ENCODE data around the gene SLC25A47.
A peak's percentile ranks its signal among the peaks of the same experiment; 100 is the strongest.

The SLC25A47 gene

GRCh38 chr14:100350276-100350926 lies 27.3 kb downstream of the SLC25A47 start:
- DNase-seq = no peak

DNA sequence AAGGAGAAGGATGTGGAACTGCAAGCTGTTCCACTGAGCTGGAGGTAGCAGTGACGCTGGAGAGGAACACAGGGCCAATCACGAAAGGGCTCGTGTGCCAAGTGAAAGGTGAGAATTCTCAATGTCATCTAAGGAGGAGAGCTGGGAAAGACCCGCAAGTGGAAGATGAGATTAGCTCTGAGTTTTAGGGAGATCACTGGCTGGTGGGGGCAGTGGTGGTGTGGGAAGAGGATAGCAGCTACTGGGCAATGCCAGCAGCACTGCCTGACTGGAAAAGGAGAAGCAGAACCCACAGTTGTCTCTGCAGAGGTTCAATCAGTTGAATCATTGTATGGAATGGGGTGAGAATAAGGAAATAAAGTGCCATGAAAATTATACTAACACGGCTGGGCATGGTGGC lies 27.8 kb downstream of the SLC25A47 start:
- no peak for DNase-seq

- DNase-seq = no peak
Observed at GRCh38 chr14:100358396-100358795, 35.3 kb downstream of the SLC25A47 start.

DNA sequence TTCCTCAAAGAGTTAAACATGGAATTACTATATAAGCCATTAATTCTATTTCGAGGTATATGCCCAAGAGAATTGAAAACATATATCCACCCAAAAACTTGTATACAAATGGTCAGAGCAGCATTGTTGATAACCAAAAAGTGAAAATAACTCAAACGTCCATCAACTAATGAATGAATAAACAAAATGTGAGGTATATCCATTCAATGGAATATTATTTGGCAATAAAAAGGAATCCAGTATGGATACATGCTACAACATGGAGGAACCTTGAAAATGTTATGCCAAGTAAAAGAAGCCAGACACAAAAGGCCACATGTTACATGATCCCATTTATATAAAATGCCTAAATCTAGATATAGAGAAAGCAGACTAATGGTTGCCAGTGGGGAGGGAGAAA lies 36.0 kb downstream of the SLC25A47 start:
- DNase-seq = no peak

- no peak for DNase-seq
Observed at GRCh38 chr14:100359881-100360280, 36.7 kb downstream of the SLC25A47 start.

GRCh38 chr14:100361626-100362025 lies 38.5 kb downstream of the SLC25A47 start:
- DNase-seq = no peak

DNA sequence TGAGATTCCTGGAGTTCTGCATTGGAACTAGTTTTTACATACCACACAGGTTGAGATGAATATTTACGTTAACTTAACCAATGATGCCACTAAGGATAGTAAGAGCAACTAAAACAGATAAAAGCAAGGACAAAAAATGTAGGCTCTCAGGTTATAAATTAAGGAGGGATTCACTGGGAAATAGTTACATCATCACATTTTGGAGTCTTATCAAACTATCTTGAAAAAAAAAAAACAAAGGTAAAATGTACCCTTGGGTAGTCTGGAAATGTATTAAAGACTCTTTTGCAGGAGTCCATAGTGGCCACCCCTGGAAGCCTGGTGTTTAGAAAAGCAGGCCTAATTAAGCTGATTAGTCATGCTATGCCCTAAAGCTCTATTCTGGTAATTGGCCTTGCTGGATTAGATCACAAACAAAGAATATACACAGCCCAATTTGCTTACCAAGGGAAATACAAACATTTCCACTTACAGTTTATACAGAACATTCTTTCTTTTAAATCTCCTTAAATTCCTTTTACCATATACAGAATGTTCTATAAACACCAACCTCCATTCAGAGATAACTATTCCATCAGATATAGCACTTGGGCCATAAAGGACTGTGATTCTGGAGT lies 39.3 kb downstream of the SLC25A47 start:
- DNase-seq = no peak

DNA sequence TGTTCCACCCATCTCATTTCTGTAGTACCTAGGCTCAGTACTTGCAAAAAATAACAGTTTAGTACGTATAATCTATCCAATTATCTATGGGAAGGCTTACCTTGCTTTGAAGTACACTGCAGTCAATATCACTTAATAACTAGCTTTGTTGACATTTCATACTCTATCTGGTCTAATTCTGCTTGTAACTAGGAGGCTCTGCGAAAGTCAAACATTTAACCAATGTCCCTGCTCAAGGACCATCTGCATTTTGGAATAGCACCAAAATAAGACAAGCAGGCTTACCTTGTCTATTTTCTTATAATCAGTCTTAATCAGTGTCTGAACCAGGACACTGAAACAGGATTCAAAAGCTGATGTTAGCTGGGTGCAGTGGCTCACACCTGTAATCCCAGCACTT lies 39.9 kb downstream of the SLC25A47 start:
- DNase-seq = no peak

GRCh38 chr14:100364403-100364802 lies 41.3 kb downstream of the SLC25A47 start:
- no peak for DNase-seq

DNA sequence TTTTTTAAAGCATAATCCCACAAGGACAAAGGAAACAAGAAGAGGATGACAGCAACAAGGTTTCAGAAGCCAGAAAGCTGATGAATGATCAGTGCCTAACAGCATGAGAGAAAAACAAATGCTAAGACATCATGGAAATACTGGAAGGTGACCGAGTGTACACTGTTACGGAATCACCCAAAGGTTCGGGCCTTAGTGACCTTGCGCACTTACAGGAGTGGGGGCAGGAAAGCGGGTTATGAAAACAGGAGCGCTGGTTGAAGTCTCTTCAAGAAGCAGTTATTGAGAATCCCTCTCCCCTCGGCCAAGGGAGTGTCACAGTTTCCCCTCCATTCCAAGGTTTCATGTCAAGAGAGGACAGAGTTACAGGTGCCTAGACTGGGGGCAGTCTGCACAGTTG lies 42.6 kb downstream of the SLC25A47 start:
- DNase-seq = no peak

DNA sequence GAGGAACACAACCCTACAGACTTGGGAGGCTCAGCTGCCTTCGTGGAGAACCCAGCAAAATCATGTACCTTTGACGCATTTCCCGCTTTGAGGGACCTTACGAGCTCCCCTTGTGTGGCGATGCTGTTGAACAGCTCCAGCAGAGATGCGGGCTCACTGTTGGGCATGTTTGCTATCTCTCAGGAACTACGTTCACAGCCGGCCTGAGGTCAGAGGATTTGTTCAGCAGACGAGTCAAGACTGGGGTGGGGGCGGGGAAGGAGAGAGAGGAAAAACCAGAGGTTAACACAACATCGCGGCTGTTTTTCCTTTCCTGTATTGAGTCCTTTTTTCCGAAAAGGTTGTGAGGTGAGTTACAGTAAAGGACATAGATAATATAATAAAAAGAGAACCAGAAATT lies 45.9 kb downstream of the SLC25A47 start:
- DNase-seq = no peak

- DNase-seq = no peak
Observed at GRCh38 chr14:100370003-100370402, 46.9 kb downstream of the SLC25A47 start.

DNA sequence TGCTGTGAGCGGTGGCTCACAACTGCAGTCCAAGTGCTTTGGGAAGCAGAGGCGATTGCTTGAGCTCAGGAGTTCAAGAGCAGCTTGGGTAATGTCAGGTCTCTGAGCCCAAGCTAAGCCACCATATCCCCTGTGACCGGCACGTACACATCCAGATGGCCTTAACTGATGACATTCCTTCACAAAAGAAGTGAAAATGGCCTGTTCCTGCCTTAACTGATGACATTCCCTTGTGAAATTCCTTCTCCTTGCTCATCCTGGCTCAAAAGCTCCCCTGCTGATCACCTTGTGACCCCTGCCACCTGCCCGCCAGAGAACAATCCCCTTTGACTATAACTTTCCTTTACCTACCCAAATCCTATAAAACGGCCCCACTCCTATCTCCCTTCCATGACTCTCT lies 48.6 kb downstream of the SLC25A47 start:
- no peak for DNase-seq

DNA sequence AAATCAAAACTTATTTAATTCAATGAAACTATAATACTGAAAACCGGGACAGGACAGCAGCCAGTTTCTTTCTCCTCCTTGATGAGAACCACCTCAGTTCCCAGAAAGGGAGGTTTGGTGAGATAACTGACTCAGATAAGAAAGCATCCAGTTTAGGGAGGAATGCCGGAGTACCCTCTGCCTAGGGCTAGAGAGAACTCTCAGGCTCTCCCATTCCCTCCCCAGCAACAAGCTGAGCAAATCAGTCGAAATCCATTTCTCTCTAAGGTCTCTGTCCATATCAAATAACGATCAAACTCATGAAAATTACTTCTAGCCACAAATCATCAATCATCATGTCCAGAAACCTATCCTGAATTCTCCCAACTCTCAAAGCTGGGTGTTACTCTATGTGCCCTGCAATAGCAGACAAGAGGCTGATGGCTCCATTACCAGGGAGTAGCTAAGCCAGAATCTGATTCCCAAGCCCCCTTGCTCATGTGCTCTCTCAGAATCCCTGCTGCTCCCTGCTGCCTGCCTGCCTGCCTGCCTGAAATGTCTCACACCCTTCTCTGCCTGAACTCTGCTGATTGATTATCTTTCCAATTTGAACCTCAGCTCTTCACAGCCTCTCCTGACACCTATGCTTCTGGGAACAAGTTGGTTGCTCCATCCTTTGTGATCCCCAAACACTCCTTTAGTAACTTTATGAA lies 49.4 kb downstream of the SLC25A47 start:
- no peak for DNase-seq

DNA sequence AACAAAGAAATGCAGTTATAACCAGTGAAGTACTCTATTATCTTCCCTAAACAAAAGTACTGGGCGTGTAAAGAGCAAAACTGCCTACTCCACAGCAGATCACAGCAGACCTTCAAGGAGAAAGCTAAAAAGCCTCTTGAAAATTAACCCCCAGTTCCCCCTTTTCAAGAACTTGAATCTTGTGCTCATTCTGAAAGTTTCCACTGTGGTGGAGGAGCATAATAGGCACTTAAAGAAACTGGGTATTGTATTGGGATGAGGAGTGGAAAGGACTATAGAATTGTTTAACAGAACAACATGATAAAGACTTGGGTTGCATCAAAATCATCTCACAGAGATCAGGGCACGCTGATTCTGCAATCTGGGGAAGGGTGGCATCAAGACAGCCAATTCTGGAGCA lies 51.1 kb downstream of the SLC25A47 start:
- no peak for DNase-seq

DNA sequence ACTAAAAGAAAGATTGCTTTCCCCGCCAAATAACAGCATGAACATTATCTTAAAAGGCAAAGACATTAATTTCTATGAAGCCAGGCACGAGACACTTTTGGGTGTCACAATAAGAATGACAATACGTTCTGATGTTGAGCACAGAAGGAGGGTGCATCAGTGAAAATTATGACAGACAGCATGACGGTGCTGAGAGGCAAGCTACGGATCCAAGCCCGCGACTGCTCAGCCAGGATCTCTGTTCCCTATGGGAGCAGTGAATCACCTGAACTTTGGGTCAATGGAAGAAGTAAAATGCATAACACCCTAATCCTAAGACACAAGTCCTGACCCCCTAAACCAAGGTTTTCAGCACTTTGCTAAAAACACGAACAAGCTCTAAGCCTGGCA lies 51.7 kb downstream of the SLC25A47 start:
- no peak for DNase-seq

- DNase-seq = peak; percentile 52
Observed at GRCh38 chr14:100375266-100375962, 52.3 kb downstream of the SLC25A47 start.

- DNase-seq = peak; percentile 93
Observed at GRCh38 chr14:100375963-100376735, 53.0 kb downstream of the SLC25A47 start, which contains the start of gene WDR25. TSS of gene WDR25 (plus strand) at chr14:100376485.

- no peak for DNase-seq
Observed at GRCh38 chr14:100376751-100377171, 53.6 kb downstream of the SLC25A47 start.
